ENCODE measurements around the gene RTEL1.
"Not testable (repeated sequence)": the region's sequence is repeated elsewhere in the genome, so short reads cannot be mapped to it uniquely, and the experiment has no call there.

The RTEL1 gene

GRCh38 chr20:63665708-63666107 is 7.6 kb downstream of the RTEL1 start:
- no peak overlapping the region for H3K9ac ChIP-seq (ENCODE audit: low read length)
- H3K9me2 ChIP-seq (ENCODE audit: low read depth, low read length), result no peaks in the 10 kb centered on the region
- H4K20me1 ChIP-seq (ENCODE audit: insufficient read depth, low read length), result no peaks in the 10 kb centered on the region
- no peaks in the 10 kb centered on the region for H3K9me3 ChIP-seq (ENCODE audit: low read length)
- no peaks in the 10 kb centered on the region for H3K4me1 ChIP-seq (ENCODE audit: insufficient read depth, low read length, severe bottlenecking)
- H3K27ac ChIP-seq (ENCODE audit: low read depth, low read length, poor library complexity, severe bottlenecking), result no peak overlapping the region
- no peak overlapping the region for H3K4me3 ChIP-seq (ENCODE audit: low read depth, low read length, poor library complexity, severe bottlenecking)
- no peaks in the 10 kb centered on the region for H3F3A ChIP-seq (ENCODE audit: insufficient read depth, low read length)
- no peaks in the 10 kb centered on the region for H3K27me3 ChIP-seq (ENCODE audit: insufficient read depth, low read length)
- TF ChIP-seq EZH2 (IDR thresholded peaks at IDR 0.05; ENCODE audit: borderline replicate concordance, low read length), result no peak
- TF ChIP-seq CTCF (IDR thresholded peaks at IDR 0.05; ENCODE audit: low read length), result no peak
- no peak overlapping the region for H3K4me2 ChIP-seq (ENCODE audit: low read length)
- no peaks in the 10 kb centered on the region for H3K79me2 ChIP-seq (ENCODE audit: insufficient read depth, low read length)
- peaks cover 61% of the 10 kb centered on the region for H3K36me3 ChIP-seq (ENCODE audit: insufficient read depth, low read length)
- no peak overlapping the region for H2AFZ ChIP-seq (ENCODE audit: low read length)

- H3F3A ChIP-seq (ENCODE audit: insufficient read depth, low read length), result no peaks in the 10 kb centered on the region
- no peak for TF ChIP-seq EZH2 (IDR thresholded peaks at IDR 0.05; ENCODE audit: borderline replicate concordance, low read length)
- TF ChIP-seq CTCF (IDR thresholded peaks at IDR 0.05; ENCODE audit: low read length), result no peak
- H3K27ac ChIP-seq (ENCODE audit: low read depth, low read length, poor library complexity, severe bottlenecking), result no peak overlapping the region
- no peaks in the 10 kb centered on the region for H3K27me3 ChIP-seq (ENCODE audit: insufficient read depth, low read length)
- no peak overlapping the region for H3K4me3 ChIP-seq (ENCODE audit: low read depth, low read length, poor library complexity, severe bottlenecking)
- H3K4me2 ChIP-seq (ENCODE audit: low read length), result no peak overlapping the region
- no peak overlapping the region for H2AFZ ChIP-seq (ENCODE audit: low read length)
- no peaks in the 10 kb centered on the region for H3K9me3 ChIP-seq (ENCODE audit: low read length)
- peaks cover 47% of the 10 kb centered on the region for H3K36me3 ChIP-seq (ENCODE audit: insufficient read depth, low read length)
- no peaks in the 10 kb centered on the region for H4K20me1 ChIP-seq (ENCODE audit: insufficient read depth, low read length)
- H3K9ac ChIP-seq (ENCODE audit: low read length), result no peak overlapping the region
- no peaks in the 10 kb centered on the region for H3K79me2 ChIP-seq (ENCODE audit: insufficient read depth, low read length)
- no peaks in the 10 kb centered on the region for H3K4me1 ChIP-seq (ENCODE audit: insufficient read depth, low read length, severe bottlenecking)
- no peaks in the 10 kb centered on the region for H3K9me2 ChIP-seq (ENCODE audit: low read depth, low read length)
Observed at GRCh38 chr20:63667858-63668257, 9.7 kb downstream of the RTEL1 start.

GRCh38 chr20:63668351-63668750 is 10.2 kb downstream of the RTEL1 start:
- H3K4me2 ChIP-seq (ENCODE audit: low read length), result no peak overlapping the region
- TF ChIP-seq EZH2 (IDR thresholded peaks at IDR 0.05; ENCODE audit: borderline replicate concordance, low read length) (no peak), CTCF (IDR thresholded peaks at IDR 0.05; ENCODE audit: low read length) (no peak)
- H3K9ac ChIP-seq (ENCODE audit: low read length), result no peak overlapping the region
- H3K36me3 ChIP-seq (ENCODE audit: insufficient read depth, low read length), result peaks cover 42% of the 10 kb centered on the region
- H3K9me2 ChIP-seq (ENCODE audit: low read depth, low read length), result no peaks in the 10 kb centered on the region
- H3K27ac ChIP-seq (ENCODE audit: low read depth, low read length, poor library complexity, severe bottlenecking), result no peak overlapping the region
- H3K27me3 ChIP-seq (ENCODE audit: insufficient read depth, low read length), result no peaks in the 10 kb centered on the region
- no peaks in the 10 kb centered on the region for H4K20me1 ChIP-seq (ENCODE audit: insufficient read depth, low read length)
- no peaks in the 10 kb centered on the region for H3K9me3 ChIP-seq (ENCODE audit: low read length)
- H3K4me3 ChIP-seq (ENCODE audit: low read depth, low read length, poor library complexity, severe bottlenecking), result no peak overlapping the region
- H2AFZ ChIP-seq (ENCODE audit: low read length), result no peak overlapping the region
- H3K79me2 ChIP-seq (ENCODE audit: insufficient read depth, low read length), result no peaks in the 10 kb centered on the region
- H3F3A ChIP-seq (ENCODE audit: insufficient read depth, low read length), result no peaks in the 10 kb centered on the region
- H3K4me1 ChIP-seq (ENCODE audit: insufficient read depth, low read length, severe bottlenecking), result no peaks in the 10 kb centered on the region

GRCh38 chr20:63671695-63672094 is 13.6 kb downstream of the RTEL1 start:
- not testable (repeated sequence) for H3F3A ChIP-seq (ENCODE audit: insufficient read depth, low read length); H3K9me3 ChIP-seq (ENCODE audit: low read length)

More at GRCh38 chr20:63671695-63672094, 13.6 kb downstream of the RTEL1 start:
- not testable (repeated sequence) for H4K20me1 ChIP-seq (ENCODE audit: insufficient read depth, low read length); H3K9ac ChIP-seq (ENCODE audit: low read length); H3K9me2 ChIP-seq (ENCODE audit: low read depth, low read length); H3K27ac ChIP-seq (ENCODE audit: low read depth, low read length, poor library complexity, severe bottlenecking); H3K4me1 ChIP-seq (ENCODE audit: insufficient read depth, low read length, severe bottlenecking); H3K4me3 ChIP-seq (ENCODE audit: low read depth, low read length, poor library complexity, severe bottlenecking); H3K4me2 ChIP-seq (ENCODE audit: low read length); H2AFZ ChIP-seq (ENCODE audit: low read length); H3K27me3 ChIP-seq (ENCODE audit: insufficient read depth, low read length); H3K79me2 ChIP-seq (ENCODE audit: insufficient read depth, low read length)
- H3K36me3 ChIP-seq (ENCODE audit: insufficient read depth, low read length), result peaks cover 44% of the 10 kb centered on the region
